ENCODE measurements around the gene GUCA2B.
A peak's percentile ranks its signal among the peaks of the same experiment; 100 is the strongest.

GUCA2B gene

GRCh38 chr1:42146626-42147320 lies 6.4 kb upstream of the GUCA2B start:
- H3K9me3 Mint-ChIP-seq = no peaks in the 10 kb centered on the region
- peak; percentile 39 for DNase-seq (ENCODE audit: low spot score)
- H3K27me3 Mint-ChIP-seq (ENCODE audit: low read depth) = peaks cover 11% of the 10 kb centered on the region
- peaks cover 3% of the 10 kb centered on the region for H3K4me1 Mint-ChIP-seq (ENCODE audit: low read depth)
- no peaks in the 10 kb centered on the region for H3K36me3 Mint-ChIP-seq (ENCODE audit: low read depth)
- H3K4me3 Mint-ChIP-seq = no peak overlapping the region
- no peak overlapping the region for H3K27ac Mint-ChIP-seq

GRCh38 chr1:42148166-42148565 lies 5.0 kb upstream of the GUCA2B start:
- Mint-ChIP-seq H3K27ac (no peak overlapping the region), H3K27me3 (ENCODE audit: low read depth) (peaks cover 8% of the 10 kb centered on the region), H3K9me3 (no peaks in the 10 kb centered on the region), H3K36me3 (ENCODE audit: low read depth) (no peaks in the 10 kb centered on the region), H3K4me3 (no peak overlapping the region), H3K4me1 (ENCODE audit: low read depth) (peaks cover 2% of the 10 kb centered on the region)
- DNase-seq (ENCODE audit: low spot score) = no peak

- DNase-seq (ENCODE audit: low spot score) = no peak
- H3K4me1 Mint-ChIP-seq (ENCODE audit: low read depth) = no peaks in the 10 kb centered on the region
- no peak overlapping the region for H3K4me3 Mint-ChIP-seq
- no peak overlapping the region for H3K27ac Mint-ChIP-seq
- no peaks in the 10 kb centered on the region for H3K9me3 Mint-ChIP-seq
- no peaks in the 10 kb centered on the region for H3K36me3 Mint-ChIP-seq (ENCODE audit: low read depth)
- peaks cover 8% of the 10 kb centered on the region for H3K27me3 Mint-ChIP-seq (ENCODE audit: low read depth)
Measured at GRCh38 chr1:42150651-42151050, 2.6 kb upstream of the GUCA2B start.

GRCh38 chr1:42152119-42152518 lies 1.1 kb upstream of the GUCA2B start:
- Mint-ChIP-seq H3K27me3 (ENCODE audit: low read depth) (peaks cover 8% of the 10 kb centered on the region), H3K4me3 (no peak overlapping the region), H3K36me3 (ENCODE audit: low read depth) (no peaks in the 10 kb centered on the region), H3K27ac (no peak overlapping the region), H3K9me3 (no peaks in the 10 kb centered on the region), H3K4me1 (ENCODE audit: low read depth) (no peaks in the 10 kb centered on the region)
- no peak for DNase-seq (ENCODE audit: low spot score)

GRCh38 chr1:42153624-42154023 lies 414 bp downstream of the GUCA2B start:
- Mint-ChIP-seq H3K36me3 (ENCODE audit: low read depth) (no peaks in the 10 kb centered on the region), H3K4me3 (no peak overlapping the region), H3K27ac (no peak overlapping the region), H3K27me3 (ENCODE audit: low read depth) (peaks cover 8% of the 10 kb centered on the region), H3K9me3 (no peaks in the 10 kb centered on the region), H3K4me1 (ENCODE audit: low read depth) (peaks cover 6% of the 10 kb centered on the region)
- no peak for DNase-seq (ENCODE audit: low spot score)

- Mint-ChIP-seq H3K4me3 (no peak overlapping the region), H3K36me3 (ENCODE audit: low read depth) (no peaks in the 10 kb centered on the region), H3K9me3 (peaks cover 2% of the 10 kb centered on the region), H3K4me1 (ENCODE audit: low read depth) (peaks cover 6% of the 10 kb centered on the region), H3K27me3 (ENCODE audit: low read depth) (peaks cover 10% of the 10 kb centered on the region), H3K27ac (no peak overlapping the region)
- no peak for DNase-seq (ENCODE audit: low spot score)
Measured at GRCh38 chr1:42154685-42155084, 1.5 kb downstream of the GUCA2B start.

- Mint-ChIP-seq H3K27me3 (ENCODE audit: low read depth) (peaks cover 5% of the 10 kb centered on the region), H3K4me1 (ENCODE audit: low read depth) (peaks cover 6% of the 10 kb centered on the region), H3K4me3 (no peak overlapping the region), H3K27ac (no peak overlapping the region), H3K36me3 (ENCODE audit: low read depth) (no peaks in the 10 kb centered on the region), H3K9me3 (peaks cover 8% of the 10 kb centered on the region)
- no peak for DNase-seq (ENCODE audit: low spot score)
Measured at GRCh38 chr1:42155362-42155761, 2.2 kb downstream of the GUCA2B start.

GRCh38 chr1:42157667-42158066 lies 4.5 kb downstream of the GUCA2B start:
- no peak for DNase-seq (ENCODE audit: low spot score)
- H3K4me3 Mint-ChIP-seq = no peak overlapping the region
- H3K27ac Mint-ChIP-seq = peak overlapping the region; percentile 12
- H3K9me3 Mint-ChIP-seq = peaks cover 22% of the 10 kb centered on the region
- H3K4me1 Mint-ChIP-seq (ENCODE audit: low read depth) = peaks cover 6% of the 10 kb centered on the region
- H3K27me3 Mint-ChIP-seq (ENCODE audit: low read depth) = peaks cover 9% of the 10 kb centered on the region
- no peaks in the 10 kb centered on the region for H3K36me3 Mint-ChIP-seq (ENCODE audit: low read depth)

GRCh38 chr1:42158189-42158588 lies 5.0 kb downstream of the GUCA2B start:
- DNase-seq (ENCODE audit: low spot score) = no peak
- H3K9me3 Mint-ChIP-seq = peaks cover 22% of the 10 kb centered on the region
- no peak overlapping the region for H3K4me3 Mint-ChIP-seq
- no peaks in the 10 kb centered on the region for H3K36me3 Mint-ChIP-seq (ENCODE audit: low read depth)
- H3K27ac Mint-ChIP-seq = no peak overlapping the region
- peaks cover 9% of the 10 kb centered on the region for H3K27me3 Mint-ChIP-seq (ENCODE audit: low read depth)
- peaks cover 6% of the 10 kb centered on the region for H3K4me1 Mint-ChIP-seq (ENCODE audit: low read depth)

- Mint-ChIP-seq H3K27me3 (ENCODE audit: low read depth) (peaks cover 9% of the 10 kb centered on the region), H3K4me3 (no peak overlapping the region), H3K4me1 (ENCODE audit: low read depth) (peaks cover 6% of the 10 kb centered on the region), H3K27ac (no peak overlapping the region), H3K9me3 (peaks cover 22% of the 10 kb centered on the region), H3K36me3 (ENCODE audit: low read depth) (no peaks in the 10 kb centered on the region)
- DNase-seq (ENCODE audit: low spot score) = no peak
Measured at GRCh38 chr1:42162181-42162580, 9.0 kb downstream of the GUCA2B start.

- no peaks in the 10 kb centered on the region for H3K4me1 Mint-ChIP-seq (ENCODE audit: low read depth)
Measured at GRCh38 chr1:42163114-42163513, 9.9 kb downstream of the GUCA2B start.

GRCh38 chr1:42163536-42164503 lies 10.6 kb downstream of the GUCA2B start:
- DNase-seq (ENCODE audit: low spot score) = no peak
- H3K4me1 Mint-ChIP-seq (ENCODE audit: low read depth) = no peaks in the 10 kb centered on the region
- no peaks in the 10 kb centered on the region for H3K36me3 Mint-ChIP-seq (ENCODE audit: low read depth)
- H3K27ac Mint-ChIP-seq = no peak overlapping the region
- peaks cover 9% of the 10 kb centered on the region for H3K27me3 Mint-ChIP-seq (ENCODE audit: low read depth)
- no peak overlapping the region for H3K4me3 Mint-ChIP-seq
- peaks cover 22% of the 10 kb centered on the region for H3K9me3 Mint-ChIP-seq

More at GRCh38 chr1:42163114-42163513, 9.9 kb downstream of the GUCA2B start:
- DNase-seq (ENCODE audit: low spot score) = no peak
- no peak overlapping the region for H3K27ac Mint-ChIP-seq
- H3K9me3 Mint-ChIP-seq = peaks cover 22% of the 10 kb centered on the region
- no peak overlapping the region for H3K4me3 Mint-ChIP-seq
- H3K36me3 Mint-ChIP-seq (ENCODE audit: low read depth) = no peaks in the 10 kb centered on the region
- H3K27me3 Mint-ChIP-seq (ENCODE audit: low read depth) = peaks cover 9% of the 10 kb centered on the region

- Mint-ChIP-seq H3K27me3 (ENCODE audit: low read depth) (peaks cover 4% of the 10 kb centered on the region), H3K36me3 (ENCODE audit: low read depth) (no peaks in the 10 kb centered on the region)
Measured at GRCh38 chr1:42164551-42165420, 11.6 kb downstream of the GUCA2B start, which contains the start of gene GUCA2A. GUCA2A (minus strand) TSS chr1:42164745; CDS start chr1:42164712, 33 bp downstream.

More at GRCh38 chr1:42164551-42165420, 11.6 kb downstream of the GUCA2B start, which contains the start of gene GUCA2A:
- DNase-seq (ENCODE audit: low spot score) = no peak
- H3K27ac Mint-ChIP-seq = no peak within 1 kb of the TSS
- H3K4me1 Mint-ChIP-seq (ENCODE audit: low read depth) = no peaks in the 10 kb centered on the region
- no peak within 1 kb of the TSS for H3K4me3 Mint-ChIP-seq
- H3K9me3 Mint-ChIP-seq = peaks cover 20% of the 10 kb centered on the region

Data from T-helper 2 cell treated with Interferon-gamma antibody and Interleukin-4, amounts not matched to agents 5 μg/mL and 100 μg/mL, for 36 hours (primary cell).